Natural killer cell (primary cell): ENCODE results near the gene DNAH14. TPM values are rescaled to one million over a fixed set of nuclear protein-coding genes. Genes with fewer than 3 reads are reported as not detected.
"Not testable (repeated sequence)": the region's sequence is repeated elsewhere in the genome, so short reads cannot be mapped to it uniquely, and the experiment has no call there.

Experiments used
- ATAC-seq, 3 donors: fragments of 150-1000 bp in 2 of 3; fragments of 200-7000 bp in 1 of 3; cut with Tn5 transposase; 1 replicate in 1 of 3; 2 replicates in 2 of 3; pipeline ENCODE4 v1.10.0; 2021; ENCODE audit warnings: mild to moderate bottlenecking in 2 of 3, moderate library complexity in 2 of 3
- DNase-seq, 2 donors: peaks; one replicate each; pipeline versions ENCODE4 v3.0.0 to v3.0.0-alpha.2; 2013 to 2021; ENCODE audit warnings: mixed read lengths in 1 of 2
- H3K27ac ChIP-seq: one replicate; pipeline ENCODE4 v1.5.1; 2013; ENCODE audit warnings: mild to moderate bottlenecking, low read length
- H3K27me3 ChIP-seq: one replicate; pipeline ENCODE4 v1.6.1; 2013; ENCODE audit warnings: low read length; ENCODE audit not compliant: control insufficient read depth, insufficient read depth
- H3K36me3 ChIP-seq: one replicate; pipeline ENCODE4 v1.6.1; 2013; ENCODE audit warnings: low read length; ENCODE audit not compliant: control insufficient read depth, insufficient read depth
- H3K4me1 ChIP-seq: one replicate; pipeline ENCODE4 v1.6.1; 2013; ENCODE audit warnings: low read length; ENCODE audit not compliant: control insufficient read depth, insufficient read depth
- H3K4me3 ChIP-seq: one replicate; pipeline ENCODE4 v1.5.1; 2013; ENCODE audit warnings: low read length
- H3K9me3 ChIP-seq: one replicate; pipeline ENCODE4 v1.6.1; 2013; ENCODE audit warnings: low read length; ENCODE audit not compliant: control insufficient read depth, insufficient read depth
- H3K27ac Mint-ChIP-seq, 2 donors: one replicate each; pipeline ENCODE4 v1.8.0; 2022; ENCODE audit warnings: mild to moderate bottlenecking in 2 of 2, mixed read lengths in 2 of 2, moderate library complexity in 1 of 2
- H3K27me3 Mint-ChIP-seq, 2 donors: one replicate each; pipeline ENCODE4 v1.8.0; 2022; ENCODE audit warnings: low read depth in 2 of 2, mixed read lengths in 2 of 2
- H3K36me3 Mint-ChIP-seq: one replicate; pipeline ENCODE4 v1.8.0; 2022; ENCODE audit warnings: mixed read lengths
- H3K4me1 Mint-ChIP-seq, 2 donors: one replicate each; pipeline ENCODE4 v1.8.0; 2022; ENCODE audit warnings: mixed read lengths in 2 of 2
- H3K4me3 Mint-ChIP-seq: one replicate; pipeline ENCODE4 v1.8.0; 2022; ENCODE audit warnings: mild to moderate bottlenecking, moderate library complexity, mixed read lengths
- H3K9me3 Mint-ChIP-seq, 2 donors: one replicate each; pipeline ENCODE4 v1.8.0; 2022; ENCODE audit warnings: mixed read lengths in 2 of 2
- WGBS: methylation state at CpG from one replicate; pipeline ENCODE4 v1.1.7; 2013; ENCODE audit warnings: missing lambda C conversion rate; ENCODE audit not compliant: insufficient coverage; 5-methylcytosine and 5-hydroxymethylcytosine counted together
- intact Hi-C: fragments of 100-400 bp; cut with micrococcal nuclease; formaldehyde crosslinking; loops from one replicate; pipeline ENCODE4 v1.14.2; 2022
- total RNA-seq, 4 donors: library from RNA; stranded (reverse); fragments of 120-200 nt in 1 of 4; gene quantifications; one replicate each; pipeline versions ENCODE4 v1.2.3 to v1.2.4, GENCODE V29; 2013 to 2022
- TF ChIP-seq, protein P1 (sequence below): fragments of 200-600 bp; IDR thresholded peaks from one replicate; pipeline ENCODE4 v1.8.0; 2022; ENCODE audit warnings: antibody characterized with exemption

Gene DNAH14
- total RNA-seq, 3 donors from 2014 or later (not counting 1 experiment from before 2014, with no cell fraction given), result 0.35 to 1.3 TPM; not detected in 1

DNA sequence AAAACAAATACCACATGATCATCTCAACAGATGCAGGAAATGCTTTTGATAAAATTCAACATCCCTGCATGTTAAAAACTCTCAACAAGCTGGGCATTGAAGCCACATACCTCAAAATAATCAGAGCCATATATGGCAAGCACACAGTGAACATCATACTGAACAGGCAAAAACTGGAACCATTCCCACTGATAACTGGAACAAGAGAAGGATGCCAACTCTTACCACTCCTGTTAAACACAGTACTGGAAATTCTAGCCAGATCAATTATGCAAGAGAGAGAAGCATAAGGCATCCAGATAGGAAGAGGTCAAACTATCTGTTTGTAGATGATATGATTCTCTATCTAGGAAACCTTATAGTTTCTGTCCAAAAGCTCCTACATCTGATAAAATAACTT, 91.6 kb downstream of the DNAH14 start:
- Mint-ChIP-seq H3K27me3 (no peaks in the 10 kb centered on the region), H3K4me3 (no peak overlapping the region), H3K36me3 (peaks cover 14% of the 10 kb centered on the region), H3K27ac (no peak overlapping the region), H3K4me1 (no peaks in the 10 kb centered on the region), H3K9me3 (peaks cover 6 to 13% of the 10 kb centered on the region in 2 donors)
- DNase-seq, result no peak
- TF ChIP-seq, protein P1, sequence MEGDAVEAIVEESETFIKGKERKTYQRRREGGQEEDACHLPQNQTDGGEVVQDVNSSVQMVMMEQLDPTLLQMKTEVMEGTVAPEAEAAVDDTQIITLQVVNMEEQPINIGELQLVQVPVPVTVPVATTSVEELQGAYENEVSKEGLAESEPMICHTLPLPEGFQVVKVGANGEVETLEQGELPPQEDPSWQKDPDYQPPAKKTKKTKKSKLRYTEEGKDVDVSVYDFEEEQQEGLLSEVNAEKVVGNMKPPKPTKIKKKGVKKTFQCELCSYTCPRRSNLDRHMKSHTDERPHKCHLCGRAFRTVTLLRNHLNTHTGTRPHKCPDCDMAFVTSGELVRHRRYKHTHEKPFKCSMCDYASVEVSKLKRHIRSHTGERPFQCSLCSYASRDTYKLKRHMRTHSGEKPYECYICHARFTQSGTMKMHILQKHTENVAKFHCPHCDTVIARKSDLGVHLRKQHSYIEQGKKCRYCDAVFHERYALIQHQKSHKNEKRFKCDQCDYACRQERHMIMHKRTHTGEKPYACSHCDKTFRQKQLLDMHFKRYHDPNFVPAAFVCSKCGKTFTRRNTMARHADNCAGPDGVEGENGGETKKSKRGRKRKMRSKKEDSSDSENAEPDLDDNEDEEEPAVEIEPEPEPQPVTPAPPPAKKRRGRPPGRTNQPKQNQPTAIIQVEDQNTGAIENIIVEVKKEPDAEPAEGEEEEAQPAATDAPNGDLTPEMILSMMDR, result no peak
- no peak overlapping the region for H3K27ac ChIP-seq
- no peak overlapping the region for H3K4me3 ChIP-seq
- no peaks in the 10 kb centered on the region for H3K27me3 ChIP-seq
- intact Hi-C loops, result no loop called here
- H3K9me3 ChIP-seq, result no peaks in the 10 kb centered on the region
- no peaks in the 10 kb centered on the region for H3K36me3 ChIP-seq
- ATAC-seq, result no peak
- no peaks in the 10 kb centered on the region for H3K4me1 ChIP-seq

DNA sequence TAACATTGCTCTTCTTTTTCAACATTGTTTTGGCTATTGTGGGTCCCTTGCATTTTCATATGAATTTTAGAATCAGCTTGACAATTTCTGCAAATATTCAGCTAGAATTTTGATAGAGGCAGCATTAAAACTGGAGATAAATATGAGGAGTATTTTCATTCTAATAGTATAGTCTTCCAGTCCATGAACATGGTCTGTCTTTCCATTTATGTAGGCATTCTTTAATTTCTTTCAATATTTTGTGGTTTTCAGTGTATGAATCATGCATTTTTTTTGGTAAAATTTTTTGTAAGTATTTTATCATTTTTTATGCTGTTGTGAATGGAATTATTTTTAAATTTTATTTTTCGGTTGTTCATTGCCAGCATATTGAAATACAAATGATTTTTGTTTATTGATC, 97.2 kb downstream of the DNAH14 start:
- TF ChIP-seq, protein P1, result no peak
- DNase-seq, result no peak
- intact Hi-C loops, result no loop called here
- Mint-ChIP-seq H3K27ac (no peak overlapping the region), H3K9me3 (peaks cover 0 to 2% of the 10 kb centered on the region in 2 donors), H3K4me1 (no peaks in the 10 kb centered on the region), H3K27me3 (no peaks in the 10 kb centered on the region), H3K36me3 (no peaks in the 10 kb centered on the region), H3K4me3 (no peak overlapping the region)
- Histone ChIP-seq H3K36me3 (no peaks in the 10 kb centered on the region), H3K4me3 (no peak overlapping the region), H3K27ac (no peak overlapping the region), H3K9me3 (no peaks in the 10 kb centered on the region), H3K4me1 (no peaks in the 10 kb centered on the region), H3K27me3 (no peaks in the 10 kb centered on the region)
- no peak for ATAC-seq
- WGBS, result 100% methylated on average over 1 of the region's 1 CpG

DNA sequence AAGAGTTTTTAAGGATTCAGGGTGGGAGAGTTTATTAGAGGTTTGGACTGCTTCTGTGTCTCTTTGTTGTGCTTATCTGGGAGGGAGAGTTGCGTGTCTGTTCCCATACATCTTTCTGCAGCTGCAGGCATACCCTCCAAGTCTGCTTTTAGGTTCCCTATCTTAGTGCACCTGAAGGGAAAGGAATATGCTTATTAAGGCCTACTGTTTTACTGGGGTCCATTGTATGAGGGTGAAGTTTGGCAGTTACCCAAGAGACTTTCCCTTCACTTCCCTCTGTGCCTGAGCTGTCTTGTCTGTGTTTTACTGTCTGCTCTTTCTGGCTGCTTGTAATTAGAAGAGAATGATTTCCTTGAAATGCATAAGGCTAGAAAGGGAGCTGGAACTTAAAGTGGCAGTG, 107.0 kb downstream of the DNAH14 start:
- H3K4me1 ChIP-seq, H3K9me3 Mint-ChIP-seq, H3K4me3 Mint-ChIP-seq, ATAC-seq, DNase-seq, H3K4me1 Mint-ChIP-seq, intact Hi-C loops, H3K27me3 Mint-ChIP-seq, H3K27me3 ChIP-seq, H3K9me3 ChIP-seq, H3K36me3 ChIP-seq, H3K27ac Mint-ChIP-seq, H3K4me3 ChIP-seq, H3K27ac ChIP-seq, H3K36me3 Mint-ChIP-seq: not testable (repeated sequence)
- 100% methylated on average over 1 of the region's 1 CpG for WGBS

DNA sequence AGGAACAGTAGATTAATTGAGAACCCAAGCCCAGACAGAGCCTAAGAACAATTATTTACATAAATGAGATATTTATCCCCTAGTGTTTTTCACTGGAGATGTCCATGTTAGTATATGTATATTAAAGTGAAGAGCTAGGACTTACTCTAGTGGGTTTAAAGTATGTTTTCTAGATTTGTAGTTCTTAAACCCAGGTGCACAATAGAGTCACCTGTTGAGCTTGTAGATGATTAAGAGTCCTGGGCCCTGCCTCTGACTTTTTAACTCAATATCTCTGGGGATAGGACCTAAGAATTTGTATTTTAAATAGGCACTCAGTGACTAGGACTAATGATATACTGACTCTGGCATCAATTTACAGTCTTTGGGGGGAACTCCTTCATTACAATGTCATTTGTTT, 112.8 kb downstream of the DNAH14 start:
- TF ChIP-seq, protein P1, result no peak
- Histone ChIP-seq H3K4me1 (no peaks in the 10 kb centered on the region), H3K27ac (no peak overlapping the region), H3K9me3 (no peaks in the 10 kb centered on the region), H3K27me3 (no peaks in the 10 kb centered on the region), H3K4me3 (no peak overlapping the region), H3K36me3 (no peaks in the 10 kb centered on the region)
- Mint-ChIP-seq H3K9me3 (peaks cover 0 to 2% of the 10 kb centered on the region in 2 donors), H3K4me3 (no peak overlapping the region), H3K27me3 (no peaks in the 10 kb centered on the region), H3K27ac (no peak overlapping the region), H3K36me3 (no peaks in the 10 kb centered on the region), H3K4me1 (no peaks in the 10 kb centered on the region)
- intact Hi-C loops, result no loop called here
- ATAC-seq (no peak), DNase-seq (no peak)
